Psoas muscle (tissue), 8 donors: ENCODE data around the gene SLC16A3. TPM values are rescaled to one million over a fixed set of nuclear protein-coding genes. Genes with fewer than 3 reads are reported as not detected.

Source experiments
- ATAC-seq, 4 donors: fragments of 200-7000 bp; cut with Tn5 transposase; one replicate each; pipeline ENCODE4 v1.9.1; 2020; ENCODE audit warnings: moderate library complexity in 3 of 4, mild to moderate bottlenecking in 2 of 4
- DNase-seq, 2 donors: peaks; one replicate each; pipeline ENCODE4 v3.0.0-alpha.2; 2020
- H3K27ac ChIP-seq: fragments of 200-600 bp; one replicate; pipeline ENCODE4 v1.8.0; 2022
- H3K27me3 ChIP-seq, 3 donors: fragments of 200-600 bp in 1 of 3; one replicate each; pipeline versions ENCODE4 v1.6.1 to v1.8.0; 2013 to 2022; ENCODE audit warnings: low read length in 2 of 3, mild to moderate bottlenecking in 2 of 3, moderate library complexity in 1 of 3; ENCODE audit not compliant: insufficient read depth in 3 of 3
- H3K36me3 ChIP-seq, 2 donors: fragments of 200-600 bp in 1 of 2; one replicate each; pipeline versions ENCODE4 v1.6.1 to v1.8.0; 2013 to 2022; ENCODE audit warnings: low read depth in 1 of 2, mild to moderate bottlenecking in 1 of 2, moderate library complexity in 1 of 2; ENCODE audit not compliant: insufficient read depth in 1 of 2
- H3K4me1 ChIP-seq: fragments of 200-600 bp; one replicate; pipeline ENCODE4 v1.8.0; 2022
- H3K4me3 ChIP-seq: fragments of 200-600 bp; one replicate; pipeline ENCODE4 v1.8.0; 2022; ENCODE audit warnings: mild to moderate bottlenecking
- H3K9me3 ChIP-seq: fragments of 200-600 bp; one replicate; pipeline ENCODE4 v1.8.0; 2022
- CTCF ChIP-seq: fragments of 200-600 bp; IDR thresholded peaks from one replicate; pipeline ENCODE4 v1.8.0; 2022; ENCODE audit warnings: antibody characterized with exemption
- WGBS, 3 donors: extraction: QIAGEN DNeasy Blood & Tissue Kit; methylation state at CpG; one replicate each; pipeline versions ENCODE4 v1.1.6 to v1.1.7; 2013; 5-methylcytosine and 5-hydroxymethylcytosine counted together
- intact Hi-C, 2 donors: fragments of 100-400 bp; cut with DNase I; formaldehyde crosslinking; loops; one replicate each; pipeline versions ENCODE4 v1.11.0 to v1.14.2; 2022
- polyA plus RNA-seq, 3 donors: library from polyadenylated mRNA; stranded (reverse); fragments of 200-250 nt; gene quantifications; one replicate each; pipeline ENCODE4 v1.2.3, GENCODE V29; 2013
- total RNA-seq, 4 donors: library from RNA; stranded (reverse); fragmentation: NEBNext Ultra II Directional in 2 of 4; extraction: Animal tissue kit (Norgen Biotek cat#: 25700) in 2 of 4; gene quantifications; one replicate each; pipeline versions ENCODE4 v1.2.1 to v1.2.4, GENCODE V29; 2021 to 2023
- donor health status: healthy with polysubstance abuse.
- donor health status: DM: no; HTN: no; CAD: no; lungs with moderate emphysema.
- donor health status: Bipolar disorder and iron deficiency.
- donor health status: healthy.
- donor health status: DM: yes; HTN: yes; CAD: no.
- donor health status: DM: no; HTN: no; CAD: no.
- donor health status: DM: no; HTN: no; CAD: no.
- donor health status: DM: yes; HTN: yes; CAD: no.

Gene SLC16A3
- total and polyA plus RNA-seq, 7 donors: 18.6 to 263 (median 118) TPM

- DNase-seq: no peak
- WGBS, 3 donors: 77 to 79% (median 78%) methylated on average over 9 of the region's 9 CpGs
- no peak for ATAC-seq
- intact Hi-C loops: no loop called here
- H3K4me3 ChIP-seq: no peak overlapping the region
- TF ChIP-seq CTCF: no peak
- H3K27me3 ChIP-seq: no peaks in the 10 kb centered on the region
- H3K27ac ChIP-seq: peak overlapping the region; percentile 58
- H3K4me1 ChIP-seq: peaks cover 19% of the 10 kb centered on the region
- H3K9me3 ChIP-seq: no peaks in the 10 kb centered on the region
- H3K36me3 ChIP-seq: no peaks in the 10 kb centered on the region
Observed at GRCh38 chr17:82287013-82287867, 58.4 kb downstream of the SLC16A3 start.

- intact Hi-C loops: loop anchor here in 1 of 2 donors (2.0 kb wide), 1 partner anchor 15 kb away; the partner anchor contains the start of gene CSNK1D
Observed at GRCh38 chr17:82287868-82288801, 59.3 kb downstream of the SLC16A3 start.

More at GRCh38 chr17:82287868-82288801, 59.3 kb downstream of the SLC16A3 start:
- H3K27ac ChIP-seq: peak overlapping the region; percentile 58
- H3K4me1 ChIP-seq: peaks cover 19% of the 10 kb centered on the region
- no peaks in the 10 kb centered on the region for H3K27me3 ChIP-seq
- H3K36me3 ChIP-seq: no peaks in the 10 kb centered on the region
- ATAC-seq: peak in 3 of 4 donors; percentile 25 to 35 (median 31)
- no peaks in the 10 kb centered on the region for H3K9me3 ChIP-seq
- no peak for TF ChIP-seq CTCF
- WGBS, 3 donors: 26 to 35% (median 30%) methylated on average over 19 of the region's 19 CpGs
- no peak overlapping the region for H3K4me3 ChIP-seq
- peak; percentile 75 to 84 for DNase-seq

Other genes with a start within 250 kb of the SLC16A3 start
- gene CENPX, start 206.2 kb upstream of the SLC16A3 start, total RNA-seq: 10 to 100 TPM; 15.9 to 24.6 (median 19.7) TPM
- 10 to 100 TPM; 53.8 to 79.4 (median 64.4) TPM for gene CENPX, start 206.2 kb upstream of the SLC16A3 start, polyA plus RNA-seq
- gene LRRC45, start 205.7 kb upstream of the SLC16A3 start, total RNA-seq: 1 to 10 TPM; 1.4 to 3.0 (median 1.9) TPM
- 1 to 10 TPM; 3.5 to 7.1 (median 4.0) TPM for gene LRRC45, start 205.7 kb upstream of the SLC16A3 start, polyA plus RNA-seq
- not detected for gene RAC3, start 197.4 kb upstream of the SLC16A3 start, total RNA-seq
- under 1 TPM in 2 of 3 donors, not detected in 1; 0.05 to 0.83 TPM for gene RAC3, start 197.4 kb upstream of the SLC16A3 start, polyA plus RNA-seq
- 100 to 1,000 TPM; 111 to 216 (median 155) TPM for gene DCXR, start 191.3 kb upstream of the SLC16A3 start, total RNA-seq
- gene DCXR, start 191.3 kb upstream of the SLC16A3 start, polyA plus RNA-seq: 100 to 1,000 TPM; 117 to 158 (median 147) TPM
- 10 to 100 TPM; 27.1 to 37.3 (median 29.3) TPM for gene RFNG, start 177.2 kb upstream of the SLC16A3 start, total RNA-seq
- gene RFNG, start 177.2 kb upstream of the SLC16A3 start, polyA plus RNA-seq: 10 to 100 TPM; 31.0 to 40.7 (median 37.3) TPM
- 100 to 1,000 TPM in 2 of 4 donors, 10 to 100 TPM in 2; 89.8 to 112 (median 97.7) TPM for gene GPS1, start 177.1 kb upstream of the SLC16A3 start, total RNA-seq
- 100 to 1,000 TPM in 2 of 3 donors, 10 to 100 TPM in 1; 87.1 to 114 (median 104) TPM for gene GPS1, start 177.1 kb upstream of the SLC16A3 start, polyA plus RNA-seq
- 100 to 1,000 TPM in 3 of 4 donors, 10 to 100 TPM in 1; 72.6 to 136 (median 104) TPM for gene DUS1L, start 163.2 kb upstream of the SLC16A3 start, total RNA-seq
- 100 to 1,000 TPM; 117 to 170 (median 133) TPM for gene DUS1L, start 163.2 kb upstream of the SLC16A3 start, polyA plus RNA-seq
- gene FASN, start 130.8 kb upstream of the SLC16A3 start, total RNA-seq: 10 to 100 TPM; 17.2 to 37.3 (median 23.4) TPM
- 10 to 100 TPM in 2 of 3 donors, 1 to 10 TPM in 1; 8.9 to 26.5 (median 12.0) TPM for gene FASN, start 130.8 kb upstream of the SLC16A3 start, polyA plus RNA-seq
- gene CCDC57, start 16.2 kb upstream of the SLC16A3 start, total RNA-seq: 10 to 100 TPM; 10.2 to 15.3 (median 12.4) TPM
- gene CCDC57, start 16.2 kb upstream of the SLC16A3 start, polyA plus RNA-seq: 10 to 100 TPM in 1 of 3 donors, 1 to 10 TPM in 2; 7.2 to 11.1 (median 8.6) TPM
- 100 to 1,000 TPM in 3 of 4 donors, 10 to 100 TPM in 1; 73.5 to 139 (median 116) TPM for gene CSNK1D, start 44.7 kb downstream of the SLC16A3 start, total RNA-seq
- 100 to 1,000 TPM in 1 of 3 donors, 10 to 100 TPM in 2; 74.3 to 124 (median 92.7) TPM for gene CSNK1D, start 44.7 kb downstream of the SLC16A3 start, polyA plus RNA-seq
- gene CD7, start 88.6 kb downstream of the SLC16A3 start, total RNA-seq: under 1 TPM in 3 of 4 donors, not detected in 1; 0.18 to 0.81 (median 0.71) TPM
- under 1 TPM; 0.13 to 0.19 (median 0.16) TPM for gene CD7, start 88.6 kb downstream of the SLC16A3 start, polyA plus RNA-seq
- 1 to 10 TPM; 1.2 to 2.3 (median 1.7) TPM for gene SECTM1, start 104.7 kb downstream of the SLC16A3 start, total RNA-seq
- gene SECTM1, start 104.7 kb downstream of the SLC16A3 start, polyA plus RNA-seq: 1 to 10 TPM in 2 of 3 donors, under 1 TPM in 1; 0.70 to 1.2 (median 1.0) TPM
- under 1 TPM in 2 of 4 donors, not detected in 2; 0.17 to 0.24 TPM for gene TEX19, start 130.2 kb downstream of the SLC16A3 start, total RNA-seq
- under 1 TPM; 0.07 to 0.35 (median 0.13) TPM for gene TEX19, start 130.2 kb downstream of the SLC16A3 start, polyA plus RNA-seq
- 1 to 10 TPM in 2 of 4 donors, under 1 TPM in 1, not detected in 1; 0.15 to 3.8 (median 1.3) TPM for gene UTS2R, start 142.7 kb downstream of the SLC16A3 start, total RNA-seq
- under 1 TPM in 1 of 3 donors, not detected in 2; 0.10 TPM for gene UTS2R, start 142.7 kb downstream of the SLC16A3 start, polyA plus RNA-seq
- 10 to 100 TPM; 17.4 to 27.4 (median 23.7) TPM for gene HEXD, start 189.3 kb downstream of the SLC16A3 start, total RNA-seq
- gene HEXD, start 189.3 kb downstream of the SLC16A3 start, polyA plus RNA-seq: 10 to 100 TPM; 19.5 to 29.8 (median 20.9) TPM
- gene OGFOD3, start 189.5 kb downstream of the SLC16A3 start, total RNA-seq: 10 to 100 TPM; 21.2 to 29.3 (median 27.1) TPM
- gene OGFOD3, start 189.5 kb downstream of the SLC16A3 start, polyA plus RNA-seq: 10 to 100 TPM; 15.5 to 30.4 (median 24.5) TPM
- 10 to 100 TPM; 14.5 to 21.4 (median 17.4) TPM for gene CYBC1, start 221.7 kb downstream of the SLC16A3 start, total RNA-seq
- 10 to 100 TPM; 14.4 to 31.6 (median 24.8) TPM for gene CYBC1, start 221.7 kb downstream of the SLC16A3 start, polyA plus RNA-seq
- 10 to 100 TPM; 32.8 to 56.1 (median 46.0) TPM for gene NARF, start 229.7 kb downstream of the SLC16A3 start, total RNA-seq
- gene NARF, start 229.7 kb downstream of the SLC16A3 start, polyA plus RNA-seq: 100 to 1,000 TPM in 1 of 3 donors, 10 to 100 TPM in 2; 37.0 to 129 (median 39.2) TPM